Panc1 (cell line): ENCODE measurements around the gene TMEM82.

ENCODE experiments used
- POLR2AphosphoS5 ChIP-seq: IDR thresholded peaks from 2 replicates; pipeline ENCODE4 v1.6.1; 2012; ENCODE audit warnings: mild to moderate bottlenecking, low read depth, low read length, moderate library complexity
- SIN3A ChIP-seq: IDR thresholded peaks from 2 replicates; pipeline ENCODE4 v1.6.1; 2012; ENCODE audit warnings: low read depth, mild to moderate bottlenecking, low read length, moderate library complexity, borderline replicate concordance; ENCODE audit not compliant: insufficient read depth
- TCF7L2 ChIP-seq: IDR thresholded peaks from 2 replicates; pipeline ENCODE4 v1.6.1; 2011; ENCODE audit warnings: mild to moderate bottlenecking, low read depth, low read length, inconsistent platforms
- TF ChIP-seq, protein P1 (sequence below): fragments of 450-650 bp; IDR thresholded peaks from 2 replicates; pipeline ENCODE4 v1.5.1; 2017; ENCODE audit warnings: mild to moderate bottlenecking
- TF ChIP-seq, protein P2 (sequence below), 2 experiments: IDR thresholded peaks; 2 replicates each; pipeline ENCODE4 v1.6.1; 2011 to 2012; ENCODE audit warnings: low read depth in 2 of 2, control low read depth in 1 of 2, low read length in 1 of 2, mild to moderate bottlenecking in 1 of 2, moderate library complexity in 1 of 2; ENCODE audit not compliant: insufficient read depth in 1 of 2

DNA sequence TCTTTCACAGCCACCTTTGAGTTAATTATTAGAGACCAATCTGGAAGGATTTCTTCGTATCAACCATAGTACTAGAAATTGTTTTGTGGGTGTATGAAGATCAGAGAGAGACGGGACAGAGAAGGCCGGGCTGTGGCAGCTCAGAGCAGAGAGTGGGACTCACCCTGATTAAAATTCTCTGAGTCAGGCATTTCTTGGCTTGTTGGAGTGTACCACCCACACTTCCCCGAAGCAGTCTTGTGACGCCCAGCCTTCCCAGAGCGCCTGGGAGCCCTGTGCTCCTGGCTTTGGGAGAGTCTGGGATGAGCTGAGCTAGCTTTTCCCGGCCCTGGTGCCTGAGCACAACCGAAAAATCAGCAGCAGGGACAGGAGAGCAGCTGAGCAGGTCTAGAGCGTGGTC lies 38.7 kb upstream of the TMEM82 start:
- no peak for TF ChIP-seq SIN3A
- TF ChIP-seq, protein P1, sequence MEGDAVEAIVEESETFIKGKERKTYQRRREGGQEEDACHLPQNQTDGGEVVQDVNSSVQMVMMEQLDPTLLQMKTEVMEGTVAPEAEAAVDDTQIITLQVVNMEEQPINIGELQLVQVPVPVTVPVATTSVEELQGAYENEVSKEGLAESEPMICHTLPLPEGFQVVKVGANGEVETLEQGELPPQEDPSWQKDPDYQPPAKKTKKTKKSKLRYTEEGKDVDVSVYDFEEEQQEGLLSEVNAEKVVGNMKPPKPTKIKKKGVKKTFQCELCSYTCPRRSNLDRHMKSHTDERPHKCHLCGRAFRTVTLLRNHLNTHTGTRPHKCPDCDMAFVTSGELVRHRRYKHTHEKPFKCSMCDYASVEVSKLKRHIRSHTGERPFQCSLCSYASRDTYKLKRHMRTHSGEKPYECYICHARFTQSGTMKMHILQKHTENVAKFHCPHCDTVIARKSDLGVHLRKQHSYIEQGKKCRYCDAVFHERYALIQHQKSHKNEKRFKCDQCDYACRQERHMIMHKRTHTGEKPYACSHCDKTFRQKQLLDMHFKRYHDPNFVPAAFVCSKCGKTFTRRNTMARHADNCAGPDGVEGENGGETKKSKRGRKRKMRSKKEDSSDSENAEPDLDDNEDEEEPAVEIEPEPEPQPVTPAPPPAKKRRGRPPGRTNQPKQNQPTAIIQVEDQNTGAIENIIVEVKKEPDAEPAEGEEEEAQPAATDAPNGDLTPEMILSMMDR = no peak
- TF ChIP-seq, protein P2, sequence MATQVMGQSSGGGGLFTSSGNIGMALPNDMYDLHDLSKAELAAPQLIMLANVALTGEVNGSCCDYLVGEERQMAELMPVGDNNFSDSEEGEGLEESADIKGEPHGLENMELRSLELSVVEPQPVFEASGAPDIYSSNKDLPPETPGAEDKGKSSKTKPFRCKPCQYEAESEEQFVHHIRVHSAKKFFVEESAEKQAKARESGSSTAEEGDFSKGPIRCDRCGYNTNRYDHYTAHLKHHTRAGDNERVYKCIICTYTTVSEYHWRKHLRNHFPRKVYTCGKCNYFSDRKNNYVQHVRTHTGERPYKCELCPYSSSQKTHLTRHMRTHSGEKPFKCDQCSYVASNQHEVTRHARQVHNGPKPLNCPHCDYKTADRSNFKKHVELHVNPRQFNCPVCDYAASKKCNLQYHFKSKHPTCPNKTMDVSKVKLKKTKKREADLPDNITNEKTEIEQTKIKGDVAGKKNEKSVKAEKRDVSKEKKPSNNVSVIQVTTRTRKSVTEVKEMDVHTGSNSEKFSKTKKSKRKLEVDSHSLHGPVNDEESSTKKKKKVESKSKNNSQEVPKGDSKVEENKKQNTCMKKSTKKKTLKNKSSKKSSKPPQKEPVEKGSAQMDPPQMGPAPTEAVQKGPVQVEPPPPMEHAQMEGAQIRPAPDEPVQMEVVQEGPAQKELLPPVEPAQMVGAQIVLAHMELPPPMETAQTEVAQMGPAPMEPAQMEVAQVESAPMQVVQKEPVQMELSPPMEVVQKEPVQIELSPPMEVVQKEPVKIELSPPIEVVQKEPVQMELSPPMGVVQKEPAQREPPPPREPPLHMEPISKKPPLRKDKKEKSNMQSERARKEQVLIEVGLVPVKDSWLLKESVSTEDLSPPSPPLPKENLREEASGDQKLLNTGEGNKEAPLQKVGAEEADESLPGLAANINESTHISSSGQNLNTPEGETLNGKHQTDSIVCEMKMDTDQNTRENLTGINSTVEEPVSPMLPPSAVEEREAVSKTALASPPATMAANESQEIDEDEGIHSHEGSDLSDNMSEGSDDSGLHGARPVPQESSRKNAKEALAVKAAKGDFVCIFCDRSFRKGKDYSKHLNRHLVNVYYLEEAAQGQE (IDR thresholded peaks at IDR 0.05; ENCODE audit: insufficient read depth in 1 of 2, low read depth in 2 of 2, low read length in 1 of 2) = no peak
- no peak for TF ChIP-seq POLR2AphosphoS5
- TF ChIP-seq TCF7L2 = no peak
